HAP-1 (cell line): ENCODE measurements around the gene TLE3.

Experiments
- DNase-seq, 2 experiments: peaks; one replicate each; pipeline ENCODE4 v3.0.0-alpha.2; 2016 to 2020; ENCODE audit warnings: low spot score in 2 of 2
- H3K27me3 ChIP-seq: fragments of 250-450 bp; sonication (Bioruptor Pico); 2 replicates; pipeline ENCODE4 v1.5.1; 2020; ENCODE audit warnings: low read depth, mild to moderate bottlenecking, moderate library complexity
- H3K36me3 ChIP-seq: fragments of 250-450 bp; sonication (Bioruptor Pico); replicated peaks from 2 replicates; pipeline ENCODE4 v1.5.1; 2020; ENCODE audit warnings: mild to moderate bottlenecking
- H3K4me1 ChIP-seq: fragments of 250-450 bp; sonication (Bioruptor Pico); 2 replicates; pipeline ENCODE4 v1.5.1; 2020; ENCODE audit warnings: mild to moderate bottlenecking
- H3K4me3 ChIP-seq: fragments of 250-450 bp; sonication (Bioruptor Pico); 2 replicates; pipeline ENCODE4 v1.5.1; 2020; ENCODE audit warnings: mild to moderate bottlenecking, moderate library complexity
- H3K9me3 ChIP-seq: fragments of 250-450 bp; sonication (Bioruptor Pico); 2 replicates; pipeline ENCODE4 v1.5.1; 2020; ENCODE audit warnings: mild to moderate bottlenecking, moderate library complexity
- in situ Hi-C: fragments of 300-500 bp; cut with MboI; formaldehyde crosslinking; loops from 3 replicates; pipeline ENCODE4 v1.14.3; 2020; ENCODE audit warnings: low sequenced_read_pairs, inconsistent platforms, mixed read lengths

The TLE3 gene

DNA sequence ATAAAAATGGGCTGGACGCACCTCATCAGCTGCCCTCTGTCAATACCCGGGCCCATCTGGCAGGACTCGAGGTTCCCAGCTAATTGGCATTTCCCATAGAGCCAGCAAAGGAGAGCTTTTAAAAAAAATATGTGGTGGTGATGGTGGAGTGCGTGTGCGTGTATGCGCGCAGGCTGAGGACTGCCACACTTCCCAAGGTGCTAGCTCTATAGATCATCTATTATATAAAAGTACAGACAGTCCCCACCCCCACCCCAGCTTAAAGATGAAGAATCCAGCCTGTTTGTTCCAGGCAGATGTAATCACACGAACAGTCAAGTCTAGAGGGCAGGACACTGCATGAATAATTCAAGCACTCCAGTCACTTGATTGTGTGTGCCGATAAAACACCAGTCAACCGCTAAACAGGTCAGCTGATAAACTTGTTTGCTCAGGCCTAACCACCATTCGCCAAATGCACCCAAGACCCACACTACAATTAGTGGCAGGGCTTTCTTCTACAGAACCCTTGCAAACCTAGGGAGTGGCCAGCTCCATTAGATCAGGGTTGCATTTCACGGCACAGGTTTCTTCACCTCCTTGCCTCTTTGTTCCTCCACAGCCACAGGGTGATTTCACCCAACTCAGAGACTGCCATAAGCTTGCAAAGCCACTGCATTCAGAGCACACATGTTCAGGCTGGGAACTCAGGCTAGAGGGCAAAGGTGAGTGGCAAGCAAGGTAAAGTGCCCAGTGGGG, 5.8 kb downstream of the TLE3 start:
- Histone ChIP-seq H3K9me3 (no peaks in the 10 kb centered on the region), H3K4me1 (peaks cover 46% of the 10 kb centered on the region), H3K27me3 (no peaks in the 10 kb centered on the region), H3K36me3 (peaks cover 80% of the 10 kb centered on the region), H3K4me3 (no peak overlapping the region)
- in situ Hi-C loops, result no loop called here
- peak; percentile 71 to 79 for DNase-seq

DNA sequence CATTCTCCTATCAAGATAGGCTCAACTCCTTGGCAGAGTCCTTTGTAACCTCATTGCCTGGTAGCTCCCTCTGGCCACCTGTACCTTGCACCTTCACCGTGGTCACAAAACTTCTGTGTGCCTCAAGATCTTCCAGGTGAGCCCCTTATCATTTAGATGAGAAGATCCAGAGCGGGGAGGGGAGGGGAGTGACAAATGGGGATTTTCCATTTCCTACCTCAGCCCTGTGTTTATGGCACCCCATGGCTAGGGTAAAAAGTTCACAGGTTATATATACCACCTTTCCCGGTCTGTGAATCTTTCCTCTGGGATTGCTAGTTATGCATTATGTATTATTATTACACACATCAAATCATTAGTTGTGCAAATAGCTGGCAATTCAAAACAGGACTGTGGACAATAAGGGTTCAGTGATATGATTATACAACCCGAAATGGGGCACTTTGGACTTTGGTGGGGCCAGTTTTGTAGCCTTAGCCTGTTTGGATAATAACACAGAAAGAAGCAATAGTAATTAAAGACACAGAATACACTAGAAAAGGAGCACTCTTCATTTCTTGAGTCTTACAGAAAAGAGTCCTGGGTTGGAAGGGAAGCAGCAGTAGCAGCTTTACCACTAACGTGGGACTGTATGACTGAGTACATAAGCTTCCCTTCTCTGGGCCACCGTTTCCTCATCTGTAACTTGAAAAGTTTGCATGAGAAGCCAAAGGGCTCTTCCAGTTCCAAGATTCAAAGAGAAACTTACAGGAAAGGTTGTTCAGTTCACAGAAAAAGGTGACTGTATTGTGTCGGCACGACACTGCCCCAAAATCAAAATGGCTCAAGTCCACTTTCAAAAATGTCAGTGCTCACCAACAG, 7.1 kb downstream of the TLE3 start:
- Histone ChIP-seq H3K4me3 (no peak overlapping the region), H3K9me3 (no peaks in the 10 kb centered on the region), H3K4me1 (peaks cover 46% of the 10 kb centered on the region), H3K27me3 (no peaks in the 10 kb centered on the region), H3K36me3 (peaks cover 91% of the 10 kb centered on the region)
- in situ Hi-C loops, result no loop called here
- DNase-seq, result no peak

DNA sequence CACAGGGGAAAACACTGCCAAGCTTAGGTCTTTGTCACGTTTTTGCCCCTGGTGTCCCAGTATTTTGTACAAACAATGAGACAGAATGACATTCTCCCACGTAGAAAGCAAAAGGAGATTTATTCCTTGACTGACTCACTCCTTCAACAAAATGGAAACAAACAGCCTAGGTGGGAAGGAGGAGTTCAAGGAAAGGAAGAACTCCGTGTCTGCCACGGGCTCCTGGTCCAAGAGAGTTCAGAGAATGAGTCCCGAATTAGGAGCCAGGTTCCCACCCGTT, 8.1 kb downstream of the TLE3 start:
- H3K9me3 ChIP-seq, result no peaks in the 10 kb centered on the region
- in situ Hi-C loops, result no loop called here
- no peak overlapping the region for H3K4me3 ChIP-seq
- no peaks in the 10 kb centered on the region for H3K27me3 ChIP-seq
- DNase-seq, result no peak
- peaks cover 91% of the 10 kb centered on the region for H3K36me3 ChIP-seq
- peaks cover 43% of the 10 kb centered on the region for H3K4me1 ChIP-seq

DNA sequence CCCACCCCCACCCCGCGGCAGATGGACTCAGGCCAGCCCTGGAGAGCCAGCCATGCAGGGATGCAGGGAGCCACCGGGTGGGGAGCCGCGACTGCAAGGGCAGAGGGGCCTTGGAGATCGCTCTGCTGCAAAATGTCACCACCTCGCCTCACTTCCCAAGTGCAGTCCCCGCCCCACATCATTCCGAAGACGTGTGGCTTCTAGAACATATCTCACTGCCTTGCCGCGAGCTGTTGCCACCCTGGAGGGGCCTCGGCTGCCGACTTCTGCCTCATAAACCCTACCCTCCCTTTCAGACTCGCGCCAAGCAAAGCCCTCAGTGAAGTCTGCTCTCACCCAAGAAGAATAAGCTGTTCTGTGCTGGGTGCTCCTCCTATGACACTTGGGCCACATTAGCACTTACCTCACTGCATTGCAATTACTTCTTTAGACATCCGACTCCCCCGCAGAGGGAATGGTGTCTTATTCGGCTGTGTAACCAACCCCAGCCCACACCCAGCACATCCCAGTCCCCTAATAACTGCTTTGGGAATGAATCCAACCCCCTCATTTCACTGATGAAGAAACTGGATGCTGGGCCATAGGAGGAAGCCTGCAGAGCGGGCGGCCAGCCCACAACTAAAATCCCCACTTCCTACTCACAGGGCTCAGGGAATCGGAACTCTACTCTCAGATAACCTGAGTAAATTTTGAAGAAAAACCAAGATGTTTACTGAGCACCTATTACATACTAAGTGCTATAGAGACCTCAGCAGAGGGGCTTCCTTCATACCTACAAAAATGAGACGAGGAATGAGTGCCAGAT, 8.6 kb downstream of the TLE3 start:
- no peaks in the 10 kb centered on the region for H3K9me3 ChIP-seq
- H3K27me3 ChIP-seq, result no peaks in the 10 kb centered on the region
- DNase-seq, result peak in 1 of 2 experiments; percentile 40
- H3K36me3 ChIP-seq, result peaks cover 92% of the 10 kb centered on the region
- H3K4me1 ChIP-seq, result peaks cover 42% of the 10 kb centered on the region
- in situ Hi-C loops, result no loop called here
- no peak overlapping the region for H3K4me3 ChIP-seq

DNA sequence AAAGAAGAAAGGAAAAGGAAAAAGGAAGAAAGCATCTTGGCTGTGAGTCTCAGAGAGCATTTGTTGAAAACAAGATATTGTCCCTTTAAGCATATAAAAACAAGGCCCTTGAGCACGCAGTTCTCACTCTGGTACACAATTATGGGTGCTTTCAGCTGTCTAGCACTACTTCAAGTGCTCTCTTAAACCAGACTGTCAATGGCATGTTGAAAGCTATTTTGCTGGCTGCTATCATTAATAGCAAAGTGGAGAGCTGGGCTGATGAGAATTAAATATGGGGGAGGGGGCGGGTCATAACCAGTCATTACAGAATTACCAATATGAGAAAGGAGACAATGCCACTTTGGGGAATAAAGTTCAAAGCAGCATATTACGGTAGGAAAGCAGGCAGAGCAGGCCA, 9.3 kb downstream of the TLE3 start:
- Histone ChIP-seq H3K4me3 (no peak overlapping the region), H3K4me1 (peaks cover 42% of the 10 kb centered on the region), H3K36me3 (peaks cover 90% of the 10 kb centered on the region), H3K9me3 (no peaks in the 10 kb centered on the region), H3K27me3 (no peaks in the 10 kb centered on the region)
- DNase-seq, result no peak
- in situ Hi-C loops, result no loop called here

DNA sequence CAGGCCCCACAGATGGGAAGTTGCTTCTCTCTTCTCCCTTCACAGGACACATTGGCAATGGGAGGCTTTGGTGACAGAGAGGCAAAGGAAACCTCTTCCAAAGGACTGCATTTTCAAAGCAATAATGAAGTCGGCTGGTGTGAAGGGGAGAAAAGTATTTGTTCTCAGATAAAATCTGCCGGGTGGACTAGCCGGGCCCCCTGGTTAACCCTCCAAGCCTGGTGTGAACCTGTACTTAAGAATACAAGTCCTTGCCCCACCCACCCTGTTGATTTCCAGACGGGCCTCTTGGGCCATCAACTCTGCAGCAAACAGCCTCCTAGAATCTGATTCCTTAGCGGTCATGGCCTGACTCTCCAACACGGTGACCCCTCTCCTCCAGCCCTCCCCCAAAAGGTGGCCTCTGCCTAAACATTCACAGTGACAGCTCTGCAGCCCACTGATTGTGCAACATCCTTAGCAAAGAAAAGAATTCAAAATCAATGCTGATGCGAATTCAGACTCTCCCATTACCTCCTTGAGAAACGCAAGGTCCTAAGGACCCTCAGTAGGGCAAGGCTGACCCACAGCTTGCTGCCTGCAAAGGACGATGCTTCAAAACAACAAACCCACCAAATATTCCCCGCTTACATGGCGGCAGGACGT, 9.9 kb downstream of the TLE3 start:
- in situ Hi-C loops, result no loop called here
- peaks cover 40% of the 10 kb centered on the region for H3K4me1 ChIP-seq
- H3K36me3 ChIP-seq, result peaks cover 87% of the 10 kb centered on the region

DNA sequence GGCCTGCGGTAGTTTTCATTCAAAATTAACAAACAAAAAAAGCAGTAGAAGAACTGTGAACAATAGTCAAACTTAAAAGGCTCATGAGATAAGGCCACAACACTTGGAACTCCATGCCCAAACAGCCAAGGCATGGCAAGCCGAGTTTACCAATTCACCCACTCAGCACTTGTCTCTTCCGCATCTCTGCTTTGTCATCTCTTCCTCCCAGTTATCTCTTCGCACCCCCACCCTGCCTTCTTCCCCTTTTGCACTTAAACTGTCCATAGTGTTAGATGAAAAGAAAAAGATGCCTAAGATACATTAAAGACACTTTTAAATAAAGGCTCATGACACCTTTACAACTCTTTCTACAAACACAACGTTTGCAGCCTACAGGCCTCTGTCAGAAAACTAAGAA, 11.1 kb downstream of the TLE3 start:
- H3K36me3 ChIP-seq, result peaks cover 89% of the 10 kb centered on the region
- no peaks in the 10 kb centered on the region for H3K27me3 ChIP-seq
- H3K4me1 ChIP-seq, result peaks cover 34% of the 10 kb centered on the region
- H3K9me3 ChIP-seq, result no peaks in the 10 kb centered on the region
- in situ Hi-C loops, result no loop called here
- DNase-seq, result no peak
- H3K4me3 ChIP-seq, result no peak overlapping the region

More for the DNA sequence above, 9.9 kb downstream of the TLE3 start:
- Histone ChIP-seq H3K9me3 (no peaks in the 10 kb centered on the region), H3K27me3 (no peaks in the 10 kb centered on the region), H3K4me3 (no peak overlapping the region)
- DNase-seq, result no peak

DNA sequence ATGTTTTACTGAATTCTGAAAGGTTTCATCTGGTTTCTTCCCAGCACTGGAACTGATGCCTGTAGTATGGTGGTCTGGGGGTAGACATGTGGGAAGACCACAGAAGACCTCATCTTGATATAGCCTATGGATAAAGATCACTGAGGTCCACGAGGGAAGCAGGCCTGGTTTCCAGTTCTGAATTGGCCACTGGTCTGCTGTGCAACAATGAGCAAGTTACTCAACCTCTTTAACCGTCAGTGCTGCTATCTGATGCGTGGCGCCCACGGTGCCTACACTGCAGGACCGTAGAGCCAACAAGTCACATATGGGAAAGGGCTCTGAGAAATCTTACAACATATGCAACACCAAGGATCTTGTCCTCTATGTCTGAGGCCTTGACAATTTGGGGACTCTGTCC, 13.3 kb downstream of the TLE3 start:
- no peak for DNase-seq
- H3K36me3 ChIP-seq, result peaks cover 89% of the 10 kb centered on the region
- H3K4me3 ChIP-seq, result no peak overlapping the region
- no peaks in the 10 kb centered on the region for H3K27me3 ChIP-seq
- in situ Hi-C loops, result no loop called here
- H3K9me3 ChIP-seq, result no peaks in the 10 kb centered on the region
- H3K4me1 ChIP-seq, result peaks cover 32% of the 10 kb centered on the region

DNA sequence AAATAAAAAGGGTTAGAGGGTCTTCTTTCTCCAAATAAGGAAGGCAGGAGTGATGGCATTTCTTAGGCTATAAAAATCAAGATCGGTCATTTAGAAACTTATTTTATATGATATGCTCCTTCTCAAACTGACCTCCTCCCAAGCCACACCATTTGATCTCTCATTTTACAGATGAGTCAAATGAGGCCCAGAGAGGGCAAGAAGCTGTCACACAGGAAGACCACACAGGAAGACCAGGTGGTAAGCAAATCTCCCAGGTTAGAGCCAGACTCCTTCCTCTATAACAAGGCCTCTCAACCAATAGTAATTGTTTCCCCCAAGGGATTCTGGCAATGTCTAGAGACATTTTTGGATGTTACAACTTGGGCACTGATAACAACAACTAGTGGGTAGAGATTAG, 13.8 kb downstream of the TLE3 start:
- Histone ChIP-seq H3K4me3 (no peak overlapping the region), H3K36me3 (peaks cover 88% of the 10 kb centered on the region), H3K27me3 (no peaks in the 10 kb centered on the region), H3K4me1 (peaks cover 28% of the 10 kb centered on the region), H3K9me3 (no peaks in the 10 kb centered on the region)
- DNase-seq, result no peak
- in situ Hi-C loops, result no loop called here

DNA sequence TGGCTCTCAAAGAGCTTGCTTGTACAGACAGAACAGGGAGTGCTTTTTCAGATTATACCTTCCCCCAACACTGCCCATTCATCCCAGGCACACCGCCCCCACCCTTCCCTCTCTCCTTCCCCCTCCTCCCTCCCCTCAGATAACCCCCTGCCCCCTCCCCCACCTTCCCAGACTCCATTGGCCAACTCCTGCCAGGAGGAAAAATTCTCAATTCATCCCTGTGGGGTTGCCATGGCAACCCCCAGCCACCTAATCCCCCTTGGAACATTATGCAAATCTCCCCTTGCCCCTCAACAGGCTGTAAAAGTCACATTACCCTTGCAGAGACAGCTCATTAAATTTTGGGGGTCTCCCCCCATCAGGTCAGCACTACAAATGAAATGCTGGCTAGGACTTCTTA, 14.3 kb downstream of the TLE3 start:
- Histone ChIP-seq H3K4me1 (peaks cover 28% of the 10 kb centered on the region), H3K9me3 (no peaks in the 10 kb centered on the region), H3K36me3 (peaks cover 87% of the 10 kb centered on the region), H3K4me3 (no peak overlapping the region; the same call in 1 of the 2 replicates), H3K27me3 (no peaks in the 10 kb centered on the region)
- in situ Hi-C loops, result no loop called here
- peak; percentile 97 to 98 for DNase-seq

DNA sequence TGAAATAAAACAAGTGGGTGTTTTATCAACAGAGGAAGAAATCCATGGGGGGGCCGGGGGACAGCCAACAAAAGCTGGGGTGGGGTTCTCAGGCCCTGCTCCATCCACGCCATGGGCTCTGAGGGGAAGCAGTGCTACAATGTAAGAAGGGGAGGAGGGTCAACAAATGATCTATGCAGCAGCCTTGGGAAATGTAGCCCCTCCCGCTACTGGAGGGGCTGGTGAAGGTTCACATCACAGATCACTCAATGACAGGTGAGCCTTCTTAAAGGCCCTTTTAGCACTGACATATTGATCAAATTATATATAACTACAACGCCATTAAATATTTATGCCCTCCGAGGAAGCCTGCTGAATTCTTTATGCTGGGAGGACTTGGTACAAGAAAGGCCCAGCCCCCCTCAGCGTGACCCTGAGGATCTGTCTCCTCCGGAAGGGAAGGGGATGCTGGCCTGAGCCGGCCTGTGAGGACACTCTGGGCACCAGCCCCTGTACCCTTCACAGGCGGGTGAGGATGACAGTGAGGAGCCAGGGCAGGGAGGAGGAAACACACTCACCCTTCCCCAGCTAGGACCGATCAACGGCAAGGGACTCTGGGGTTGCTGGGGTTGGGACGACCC, 15.3 kb downstream of the TLE3 start:
- no peak for DNase-seq
- Histone ChIP-seq H3K27me3 (no peaks in the 10 kb centered on the region), H3K4me3 (no peak overlapping the region), H3K9me3 (no peaks in the 10 kb centered on the region), H3K4me1 (peaks cover 33% of the 10 kb centered on the region), H3K36me3 (peaks cover 87% of the 10 kb centered on the region)
- in situ Hi-C loops, result no loop called here

DNA sequence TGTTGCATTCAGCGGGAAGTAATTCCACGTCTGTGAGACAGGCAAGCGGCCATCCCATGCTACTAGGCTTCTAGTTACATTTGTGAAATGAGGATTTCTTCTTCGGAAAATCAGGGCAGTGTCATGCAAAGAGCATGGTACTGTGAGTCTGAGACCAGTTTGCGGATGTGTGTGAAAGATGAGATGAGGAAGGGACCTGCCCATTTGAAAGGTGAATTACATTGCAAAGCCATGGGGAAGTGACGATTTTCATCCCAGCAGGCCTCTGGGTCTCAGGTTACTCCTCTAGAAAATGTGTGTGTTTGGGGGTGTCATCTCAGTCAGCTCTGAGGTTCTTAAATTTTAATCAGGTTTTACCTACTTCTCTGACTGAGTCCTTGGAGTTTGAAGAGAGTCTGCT, 16.1 kb downstream of the TLE3 start:
- Histone ChIP-seq H3K27me3 (no peaks in the 10 kb centered on the region), H3K36me3 (peaks cover 79% of the 10 kb centered on the region), H3K4me1 (peaks cover 37% of the 10 kb centered on the region), H3K4me3 (no peak overlapping the region), H3K9me3 (no peaks in the 10 kb centered on the region)
- in situ Hi-C loops, result no loop called here
- DNase-seq, result no peak

DNA sequence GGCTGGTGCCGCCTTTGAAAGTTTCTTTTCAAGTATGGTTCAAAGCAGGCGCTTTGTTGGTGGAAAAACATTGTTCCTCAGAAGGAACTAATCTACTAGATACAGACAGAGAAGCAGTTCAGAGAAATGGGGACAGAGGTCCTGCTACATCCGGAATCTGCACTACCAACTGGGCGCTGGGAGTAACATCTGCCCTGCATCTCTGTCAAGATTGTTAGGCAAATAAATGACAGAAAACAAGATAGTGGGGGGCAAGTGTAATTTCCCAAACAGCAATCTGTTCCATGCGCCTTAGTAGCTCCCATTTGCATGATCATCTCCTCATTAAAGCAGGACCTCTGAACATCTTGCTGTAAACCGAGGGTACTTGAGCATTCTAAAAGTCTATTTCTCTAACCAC, 17.4 kb downstream of the TLE3 start:
- no peak for DNase-seq
- no peaks in the 10 kb centered on the region for H3K9me3 ChIP-seq
- H3K4me1 ChIP-seq, result peaks cover 37% of the 10 kb centered on the region
- in situ Hi-C loops, result no loop called here
- H3K27me3 ChIP-seq, result no peaks in the 10 kb centered on the region
- no peak overlapping the region for H3K4me3 ChIP-seq
- peaks cover 78% of the 10 kb centered on the region for H3K36me3 ChIP-seq
